ENCODE measurements around the gene LSM4. TPM values are rescaled to one million over a fixed set of nuclear protein-coding genes. Genes with fewer than 3 reads are reported as not detected.
A peak's percentile ranks its signal among the peaks of the same experiment; 100 is the strongest.

The LSM4 gene
- total and polyA plus RNA-seq, 2 of the 13 experiments (the other 11 are each of a cell fraction or from before 2014, with no cell fraction given): 65.8 to 166 TPM

GRCh38 chr19:18282788-18283141, 40.1 kb downstream of the LSM4 start (continued):
- TF ChIP-seq FUBP1 (CRISPR knock-in tag; IDR thresholded peaks at IDR 0.05; ENCODE audit: borderline replicate concordance): no peak
- no peak for TF ChIP-seq ONECUT2 (CRISPR knock-in tag; IDR thresholded peaks at IDR 0.05)
- peak; percentile 42; the same call in 1 of the 2 replicates for TF ChIP-seq NCOA2 (CRISPR knock-in tag; IDR thresholded peaks at IDR 0.05)
- TF ChIP-seq BCL6 (CRISPR knock-in tag; IDR thresholded peaks at IDR 0.05): no peak
- TF ChIP-seq ZBTB38 (CRISPR knock-in tag; IDR thresholded peaks at IDR 0.05): peak; percentile 52; the same call in 1 of the 2 replicates
- no peak for TF ChIP-seq ELF4 (CRISPR knock-in tag; IDR thresholded peaks at IDR 0.05; ENCODE audit: borderline replicate concordance)
- peak; percentile 85 for TF ChIP-seq ZNF281 (CRISPR knock-in tag; IDR thresholded peaks at IDR 0.05; ENCODE audit: borderline replicate concordance)
- TF ChIP-seq NKX3-1 (CRISPR knock-in tag; IDR thresholded peaks at IDR 0.05): no peak
- no peak for TF ChIP-seq ELK4 (CRISPR knock-in tag; IDR thresholded peaks at IDR 0.05; ENCODE audit: borderline replicate concordance)
- peak; percentile 80 for TF ChIP-seq HDAC2 (CRISPR knock-in tag; IDR thresholded peaks at IDR 0.05)
- TF ChIP-seq FOXA3 (CRISPR knock-in tag; IDR thresholded peaks at IDR 0.05): no peak
- TF ChIP-seq GLMP (CRISPR knock-in tag; IDR thresholded peaks at IDR 0.05; ENCODE audit: borderline replicate concordance): no peak
- no peak for TF ChIP-seq ZBTB10 (CRISPR knock-in tag; IDR thresholded peaks at IDR 0.05; ENCODE audit: borderline replicate concordance)
- TF ChIP-seq ZNF891 (CRISPR knock-in tag; IDR thresholded peaks at IDR 0.05): no peak; the same call in 1 of the 2 replicates
- no peak for TF ChIP-seq ZNF839 (CRISPR knock-in tag; IDR thresholded peaks at IDR 0.05; ENCODE audit: borderline replicate concordance)
- TF ChIP-seq MBD4 (IDR thresholded peaks at IDR 0.05; ENCODE audit: borderline replicate concordance, low read length): no peak
- no peak for TF ChIP-seq JUNB (CRISPR knock-in tag; IDR thresholded peaks at IDR 0.05; ENCODE audit: borderline replicate concordance)
- TF ChIP-seq ETS1 (CRISPR knock-in tag; IDR thresholded peaks at IDR 0.05): no peak
